HepG2 (cell line): ENCODE measurements around the gene MYCBPAP. TPM values are rescaled to one million over a fixed set of nuclear protein-coding genes. Genes with fewer than 3 reads are reported as not detected.

Source experiments
- AFF4 ChIP-seq: sonication (generic); formaldehyde crosslinking; IDR thresholded peaks from 2 replicates; pipeline ENCODE4 v1.4.0; 2020; ENCODE audit warnings: missing genetic modification reagents
- CBFB ChIP-seq: sonication (generic); formaldehyde crosslinking; IDR thresholded peaks from 2 replicates; pipeline ENCODE4 v1.4.0; 2020; ENCODE audit warnings: missing genetic modification reagents
- CENPT ChIP-seq: sonication (generic); formaldehyde crosslinking; IDR thresholded peaks from 2 replicates; pipeline ENCODE4 v1.8.0; 2022; ENCODE audit warnings: low read depth, mild to moderate bottlenecking, moderate library complexity, missing genetic modification reagents
- CREM ChIP-seq, 2 experiments: sonication (generic) in 1 of 2; formaldehyde crosslinking in 1 of 2; IDR thresholded peaks; 2 replicates each; pipeline versions ENCODE4 v1.4.0 to v1.6.1; 2016 to 2020; ENCODE audit warnings: antibody characterized with exemption in 1 of 2, mild to moderate bottlenecking in 1 of 2, missing genetic modification reagents in 1 of 2
- E2F2 ChIP-seq: sonication (generic); formaldehyde crosslinking; IDR thresholded peaks from 2 replicates; pipeline ENCODE4 v1.4.0; 2020; ENCODE audit warnings: missing genetic modification reagents, borderline replicate concordance
- EP300 ChIP-seq, 3 experiments: sonication (generic) in 1 of 3; formaldehyde crosslinking in 1 of 3; IDR thresholded peaks; 2 replicates each; pipeline versions ENCODE4 v1.5.1 to v1.6.1; 2011 to 2020; ENCODE audit warnings: low read depth in 2 of 3, low read length in 2 of 3, borderline replicate concordance in 1 of 3, improper control_type of control experiment in 1 of 3, mild to moderate bottlenecking in 1 of 3, missing genetic modification reagents in 1 of 3, moderate library complexity in 1 of 3
- MAF1 ChIP-seq: sonication (generic); formaldehyde crosslinking; IDR thresholded peaks from 2 replicates; pipeline ENCODE4 v1.5.0; 2020; ENCODE audit warnings: missing genetic modification reagents, borderline replicate concordance
- MEF2D ChIP-seq: sonication (generic); formaldehyde crosslinking; IDR thresholded peaks from 2 replicates; pipeline ENCODE4 v1.5.1; 2020; ENCODE audit warnings: mild to moderate bottlenecking, missing genetic modification reagents
- NCOA5 ChIP-seq: sonication (generic); formaldehyde crosslinking; IDR thresholded peaks from 2 replicates; pipeline ENCODE4 v1.4.0; 2020; ENCODE audit warnings: missing genetic modification reagents
- NFYB ChIP-seq: sonication (generic); formaldehyde crosslinking; IDR thresholded peaks from 2 replicates; pipeline ENCODE4 v1.4.0; 2020; ENCODE audit warnings: missing genetic modification reagents
- NR3C1 ChIP-seq: sonication (generic); formaldehyde crosslinking; IDR thresholded peaks from 2 replicates; pipeline ENCODE4 v1.4.0; 2020; ENCODE audit warnings: missing genetic modification reagents
- XRCC5 ChIP-seq: fragments of 200-400 bp; formaldehyde crosslinking; optimal IDR thresholded peaks from 2 replicates; pipeline ENCODE3; 2017; ENCODE audit warnings: mild to moderate bottlenecking, low read length
- ZBTB33 ChIP-seq: sonication (generic); formaldehyde crosslinking; IDR thresholded peaks from 2 replicates; pipeline ENCODE4 v1.4.0; 2020; ENCODE audit warnings: missing genetic modification reagents
- ZNF17 ChIP-seq: sonication (generic); formaldehyde crosslinking; IDR thresholded peaks from 2 replicates; pipeline ENCODE4 v1.5.0; 2020; ENCODE audit warnings: mild to moderate bottlenecking, missing genetic modification reagents
- ZNF597 ChIP-seq: sonication (generic); formaldehyde crosslinking; IDR thresholded peaks from 2 replicates; pipeline ENCODE4 v1.5.0; 2020; ENCODE audit warnings: missing genetic modification reagents
- ZNF772 ChIP-seq: sonication (generic); formaldehyde crosslinking; IDR thresholded peaks from 2 replicates; pipeline ENCODE4 v1.5.0; 2020; ENCODE audit warnings: mild to moderate bottlenecking, missing genetic modification reagents
- ZSCAN20 ChIP-seq: sonication (generic); formaldehyde crosslinking; IDR thresholded peaks from 2 replicates; pipeline ENCODE4 v1.4.0; 2020; ENCODE audit warnings: missing genetic modification reagents, mild to moderate bottlenecking, borderline replicate concordance
- polyA plus RNA-seq, 8 experiments: library from polyadenylated mRNA; depleted of rRNA in 3 of 8; stranded (reverse) in 7 of 8; unstranded in 1 of 8; fragments of >200 nt; fragmentation: Illumina TruSeq in 4 of 8; extraction: Trizol in 4 of 8; gene quantifications; 2 replicates each; pipeline versions ENCODE4 v1.2.1 to v1.2.3, GENCODE V29; 2011 to 2016; ENCODE audit warnings: low read depth in 4 of 8, missing spikeins in 1 of 8, mixed read lengths in 1 of 8; ENCODE audit not compliant: insufficient read depth in 1 of 8
- total RNA-seq, 5 experiments: library from RNA; depleted of rRNA; stranded (reverse); fragments of >200 nt; fragmentation: Illumina TruSeq; extraction: Trizol; gene quantifications; 2 replicates each; pipeline ENCODE4 v1.2.3, GENCODE V29; 2016; ENCODE audit warnings: low read depth in 1 of 5

MYCBPAP gene
- total and polyA plus RNA-seq, 2 of the 13 experiments (the other 11 are each of a cell fraction or from before 2014, with no cell fraction given), result 0.22 to 0.24 TPM

- TF ChIP-seq ZSCAN20, result peak; percentile 93
- TF ChIP-seq MEF2D, result no peak
- no peak for TF ChIP-seq CREM (IDR thresholded peaks at IDR 0.05)
- TF ChIP-seq CREM (CRISPR knock-in tag; IDR thresholded peaks at IDR 0.05), result no peak
- TF ChIP-seq NFYB (CRISPR knock-in tag), result no peak; the same call in 1 of the 2 replicates
- TF ChIP-seq XRCC5, result peak; percentile 94
- no peak for TF ChIP-seq MAF1 (CRISPR knock-in tag)
- peak; percentile 83 for TF ChIP-seq ZNF772 (CRISPR knock-in tag)
- TF ChIP-seq AFF4 (CRISPR knock-in tag), result 0 out of 2 replicates have a peak, but pooled peaks have one; percentile 53
- peak in 1 of 2 experiments; percentile 25; a peak in 3 of 4 replicates for TF ChIP-seq EP300 (IDR thresholded peaks at IDR 0.05; ENCODE audit: low read depth in 2 of 2, low read length in 2 of 2)
- peak; percentile 16; the same call in 1 of the 2 replicates for TF ChIP-seq EP300 (CRISPR knock-in tag; IDR thresholded peaks at IDR 0.05; ENCODE audit: borderline replicate concordance)
- TF ChIP-seq NCOA5, result no peak
- TF ChIP-seq ZBTB33 (CRISPR knock-in tag), result peak; percentile 42; the same call in 1 of the 2 replicates
- TF ChIP-seq ZNF17, result no peak
- peak; percentile 79; the same call in 1 of the 2 replicates for TF ChIP-seq CENPT (CRISPR knock-in tag)
- TF ChIP-seq E2F2 (CRISPR knock-in tag), result 0 out of 2 replicates have a peak, but pooled peaks have one; percentile 42
- 0 out of 2 replicates have a peak, but pooled peaks have one; percentile 20 for TF ChIP-seq ZNF597
- TF ChIP-seq CBFB, result peak; percentile 67; the same call in 1 of the 2 replicates
- TF ChIP-seq NR3C1, result no peak
These were observed 29.6 kb upstream of the MYCBPAP start, which contains the start of gene RSAD1 (continued) for GRCh38 chr17:50478391-50479381.
